Measurements from ENCODE around the gene ELAPOR2.

The ELAPOR2 gene

GRCh38 chr7:87083865-87084519, 24.5 kb upstream of the ELAPOR2 start:
- Histone ChIP-seq H3K79me2 (no peaks in the 10 kb centered on the region), H3K4me1 (no peaks in the 10 kb centered on the region), H3K4me2 (ENCODE audit: low read length) (no peak overlapping the region), H2AFZ (no peak overlapping the region), H3K9me3 (ENCODE audit: control insufficient read depth, low read length) (no peaks in the 10 kb centered on the region), H3K27me3 (ENCODE audit: control insufficient read depth, insufficient read depth, low read length) (no peaks in the 10 kb centered on the region), H3K4me3 (ENCODE audit: low read depth, low read length) (no peak overlapping the region), H3K36me3 (ENCODE audit: control insufficient read depth, insufficient read depth, low read length) (no peaks in the 10 kb centered on the region), H3K9ac (no peak overlapping the region), H3K27ac (no peak overlapping the region)
- TF ChIP-seq CTCF (IDR thresholded peaks at IDR 0.05): no peak

GRCh38 chr7:87082675-87083074, 23.2 kb upstream of the ELAPOR2 start:
- H3K4me3 ChIP-seq (ENCODE audit: low read depth, low read length): no peak overlapping the region
- no peaks in the 10 kb centered on the region for H3K27me3 ChIP-seq (ENCODE audit: control insufficient read depth, insufficient read depth, low read length)
- H3K79me2 ChIP-seq: no peaks in the 10 kb centered on the region
- no peak overlapping the region for H3K27ac ChIP-seq
- no peak overlapping the region for H2AFZ ChIP-seq
- no peak overlapping the region for H3K9ac ChIP-seq
- no peaks in the 10 kb centered on the region for H3K9me3 ChIP-seq (ENCODE audit: control insufficient read depth, low read length)
- H3K4me2 ChIP-seq (ENCODE audit: low read length): no peak overlapping the region
- no peaks in the 10 kb centered on the region for H3K4me1 ChIP-seq
- no peaks in the 10 kb centered on the region for H3K36me3 ChIP-seq (ENCODE audit: control insufficient read depth, insufficient read depth, low read length)
- TF ChIP-seq CTCF (IDR thresholded peaks at IDR 0.05): no peak

- no peaks in the 10 kb centered on the region for H3K27me3 ChIP-seq (ENCODE audit: control insufficient read depth, insufficient read depth, low read length)
- H3K9me3 ChIP-seq (ENCODE audit: control insufficient read depth, low read length): no peaks in the 10 kb centered on the region
- no peaks in the 10 kb centered on the region for H3K79me2 ChIP-seq
- no peak overlapping the region for H2AFZ ChIP-seq
- H3K4me1 ChIP-seq: no peaks in the 10 kb centered on the region
- H3K4me3 ChIP-seq (ENCODE audit: low read depth, low read length): no peak overlapping the region
- no peak overlapping the region for H3K9ac ChIP-seq
- H3K27ac ChIP-seq: no peak overlapping the region
- no peak overlapping the region for H3K4me2 ChIP-seq (ENCODE audit: low read length)
- no peak for TF ChIP-seq CTCF (IDR thresholded peaks at IDR 0.05)
- H3K36me3 ChIP-seq (ENCODE audit: control insufficient read depth, insufficient read depth, low read length): no peaks in the 10 kb centered on the region
Measured at GRCh38 chr7:87075671-87076404, 16.4 kb upstream of the ELAPOR2 start.

GRCh38 chr7:87067788-87068187, 8.3 kb upstream of the ELAPOR2 start:
- no peaks in the 10 kb centered on the region for H3K79me2 ChIP-seq
- H3K9ac ChIP-seq: no peak overlapping the region
- H3K4me1 ChIP-seq: no peaks in the 10 kb centered on the region
- H3K36me3 ChIP-seq (ENCODE audit: control insufficient read depth, insufficient read depth, low read length): no peaks in the 10 kb centered on the region
- no peak overlapping the region for H3K4me3 ChIP-seq (ENCODE audit: low read depth, low read length)
- H3K27me3 ChIP-seq (ENCODE audit: control insufficient read depth, insufficient read depth, low read length): no peaks in the 10 kb centered on the region
- H3K27ac ChIP-seq: no peak overlapping the region
- TF ChIP-seq CTCF (IDR thresholded peaks at IDR 0.05): no peak
- H3K9me3 ChIP-seq (ENCODE audit: control insufficient read depth, low read length): no peaks in the 10 kb centered on the region
- H2AFZ ChIP-seq: no peak overlapping the region
- no peak overlapping the region for H3K4me2 ChIP-seq (ENCODE audit: low read length)

GRCh38 chr7:87060288-87060537, 759 bp upstream of the ELAPOR2 start:
- Histone ChIP-seq H3K79me2 (no peaks in the 10 kb centered on the region), H3K9ac (no peak overlapping the region), H3K4me3 (ENCODE audit: low read depth, low read length) (peak overlapping the region; percentile 63), H3K27ac (peak overlapping the region; percentile 78), H2AFZ (peak overlapping the region; percentile 97), H3K36me3 (ENCODE audit: control insufficient read depth, insufficient read depth, low read length) (no peaks in the 10 kb centered on the region), H3K9me3 (ENCODE audit: control insufficient read depth, low read length) (no peaks in the 10 kb centered on the region), H3K27me3 (ENCODE audit: control insufficient read depth, insufficient read depth, low read length) (no peaks in the 10 kb centered on the region), H3K4me1 (no peaks in the 10 kb centered on the region), H3K4me2 (ENCODE audit: low read length) (peak overlapping the region; percentile 83)
- no peak for TF ChIP-seq CTCF (IDR thresholded peaks at IDR 0.05)

Measured in parathyroid adenoma (tissue), 2 donors.